HK-2 (cell line): ENCODE data around the gene IL17REL.

Experiments used
- DNase-seq: peaks from one replicate; pipeline ENCODE4 v3.0.0-alpha.2; 2018; ENCODE audit not compliant: unreplicated experiment

IL17REL gene

GRCh38 chr22:50022171-50022819, 9.7 kb upstream of the IL17REL start:
- DNase-seq = no peak

- no peak for DNase-seq
Observed at GRCh38 chr22:50020606-50021005, 8.0 kb upstream of the IL17REL start.

- DNase-seq = no peak
Observed at GRCh38 chr22:50019316-50019715, 6.8 kb upstream of the IL17REL start.

GRCh38 chr22:50018608-50019285, 6.2 kb upstream of the IL17REL start:
- DNase-seq = no peak

GRCh38 chr22:50017701-50018224, 5.2 kb upstream of the IL17REL start:
- no peak for DNase-seq

- DNase-seq = peak; percentile 29
Observed at GRCh38 chr22:50016988-50017700, 4.6 kb upstream of the IL17REL start.

- no peak for DNase-seq
Observed at GRCh38 chr22:50016308-50016987, 3.9 kb upstream of the IL17REL start.

- DNase-seq = no peak
Observed at GRCh38 chr22:50015451-50016307, 3.1 kb upstream of the IL17REL start.

GRCh38 chr22:50014655-50015401, 2.3 kb upstream of the IL17REL start:
- no peak for DNase-seq

GRCh38 chr22:50014053-50014501, 1.5 kb upstream of the IL17REL start:
- DNase-seq = no peak

- no peak for DNase-seq
Observed at GRCh38 chr22:50011447-50012210, 936 bp downstream of the IL17REL start.

GRCh38 chr22:50010676-50011446, 1.7 kb downstream of the IL17REL start:
- DNase-seq = no peak

- no peak for DNase-seq
Observed at GRCh38 chr22:50009765-50010675, 2.5 kb downstream of the IL17REL start.

GRCh38 chr22:50009251-50009650, 3.3 kb downstream of the IL17REL start:
- no peak for DNase-seq

- DNase-seq = no peak
Observed at GRCh38 chr22:50008151-50009040, 4.2 kb downstream of the IL17REL start.

GRCh38 chr22:50007057-50007511, 5.5 kb downstream of the IL17REL start:
- DNase-seq = no peak

GRCh38 chr22:50004918-50005317, 7.6 kb downstream of the IL17REL start:
- no peak for DNase-seq
